Lower lobe of right lung (tissue), 2 donors: ENCODE results near the gene PDSS2. TPM values are rescaled to one million over a fixed set of nuclear protein-coding genes. Genes with fewer than 3 reads are reported as not detected.
"Not testable (repeated sequence)": the region's sequence is repeated elsewhere in the genome, so short reads cannot be mapped to it uniquely, and the experiment has no call there.

Source experiments
- ATAC-seq, 2 donors: fragments of 200-7000 bp; cut with Tn5 transposase; one replicate each; pipeline ENCODE4 v1.9.1; 2020 to 2022; ENCODE audit warnings: mild to moderate bottlenecking in 2 of 2, moderate library complexity in 2 of 2
- DNase-seq: peaks from one replicate; pipeline ENCODE4 v3.0.0-alpha.2; 2020
- H3K27ac ChIP-seq: fragments of 200-600 bp; one replicate; pipeline ENCODE4 v1.8.0; 2022
- H3K27me3 ChIP-seq: fragments of 200-600 bp; one replicate; pipeline ENCODE4 v1.8.0; 2022; ENCODE audit warnings: low read depth
- H3K36me3 ChIP-seq: fragments of 200-600 bp; one replicate; pipeline ENCODE4 v1.8.0; 2022; ENCODE audit warnings: mild to moderate bottlenecking
- H3K4me1 ChIP-seq: fragments of 200-600 bp; one replicate; pipeline ENCODE4 v1.8.0; 2022
- H3K4me3 ChIP-seq: fragments of 200-600 bp; one replicate; pipeline ENCODE4 v1.8.0; 2022; ENCODE audit warnings: mild to moderate bottlenecking
- H3K9me3 ChIP-seq: fragments of 200-600 bp; one replicate; pipeline ENCODE4 v1.8.0; 2022
- intact Hi-C: fragments of 100-400 bp; cut with DNase I; formaldehyde crosslinking; loops from one replicate; pipeline ENCODE4 v1.11.0; 2022
- total RNA-seq: library from RNA; stranded (reverse); fragmentation: NEBNext Ultra II Directional; extraction: Animal tissue kit (Norgen Biotek cat#: 25700); gene quantifications from one replicate; pipeline ENCODE4 v1.2.1, GENCODE V29; 2021
- TF ChIP-seq, protein P1 (sequence below): fragments of 200-600 bp; IDR thresholded peaks from one replicate; pipeline ENCODE4 v1.8.0; 2022; ENCODE audit warnings: antibody characterized with exemption, mild to moderate bottlenecking
- donor health status: DM: no; HTN: yes; CAD: no; lungs with severe emphysema.

PDSS2 gene
- total RNA-seq, 1 donor from 2014 or later: 14.9 TPM

DNA sequence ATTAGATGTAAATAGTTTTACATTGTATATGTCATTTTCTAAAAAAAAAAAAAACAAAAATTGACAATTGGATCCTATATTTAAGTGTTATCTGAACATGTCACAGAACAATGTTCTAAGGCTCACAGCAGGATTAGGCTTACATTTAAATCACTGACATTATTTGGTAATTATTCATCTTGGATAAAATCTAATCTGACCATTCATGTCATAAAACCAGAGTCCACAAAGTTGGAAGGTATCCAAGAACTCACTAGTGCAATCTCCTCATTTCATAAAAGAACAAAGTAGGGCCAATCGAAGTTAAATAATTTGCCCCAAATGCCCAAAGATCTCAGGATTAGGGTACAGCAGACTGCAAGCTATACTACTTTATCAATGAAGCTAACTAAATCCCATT is 73.0 kb downstream of the PDSS2 start:
- no peak for DNase-seq
- intact Hi-C loops: no loop called here
- Histone ChIP-seq H3K4me1 (no peaks in the 10 kb centered on the region), H3K4me3 (no peak overlapping the region), H3K27ac (no peak overlapping the region), H3K27me3 (no peaks in the 10 kb centered on the region), H3K36me3 (no peaks in the 10 kb centered on the region), H3K9me3 (no peaks in the 10 kb centered on the region)
- TF ChIP-seq, protein P1, sequence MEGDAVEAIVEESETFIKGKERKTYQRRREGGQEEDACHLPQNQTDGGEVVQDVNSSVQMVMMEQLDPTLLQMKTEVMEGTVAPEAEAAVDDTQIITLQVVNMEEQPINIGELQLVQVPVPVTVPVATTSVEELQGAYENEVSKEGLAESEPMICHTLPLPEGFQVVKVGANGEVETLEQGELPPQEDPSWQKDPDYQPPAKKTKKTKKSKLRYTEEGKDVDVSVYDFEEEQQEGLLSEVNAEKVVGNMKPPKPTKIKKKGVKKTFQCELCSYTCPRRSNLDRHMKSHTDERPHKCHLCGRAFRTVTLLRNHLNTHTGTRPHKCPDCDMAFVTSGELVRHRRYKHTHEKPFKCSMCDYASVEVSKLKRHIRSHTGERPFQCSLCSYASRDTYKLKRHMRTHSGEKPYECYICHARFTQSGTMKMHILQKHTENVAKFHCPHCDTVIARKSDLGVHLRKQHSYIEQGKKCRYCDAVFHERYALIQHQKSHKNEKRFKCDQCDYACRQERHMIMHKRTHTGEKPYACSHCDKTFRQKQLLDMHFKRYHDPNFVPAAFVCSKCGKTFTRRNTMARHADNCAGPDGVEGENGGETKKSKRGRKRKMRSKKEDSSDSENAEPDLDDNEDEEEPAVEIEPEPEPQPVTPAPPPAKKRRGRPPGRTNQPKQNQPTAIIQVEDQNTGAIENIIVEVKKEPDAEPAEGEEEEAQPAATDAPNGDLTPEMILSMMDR: no peak
- no peak for ATAC-seq

DNA sequence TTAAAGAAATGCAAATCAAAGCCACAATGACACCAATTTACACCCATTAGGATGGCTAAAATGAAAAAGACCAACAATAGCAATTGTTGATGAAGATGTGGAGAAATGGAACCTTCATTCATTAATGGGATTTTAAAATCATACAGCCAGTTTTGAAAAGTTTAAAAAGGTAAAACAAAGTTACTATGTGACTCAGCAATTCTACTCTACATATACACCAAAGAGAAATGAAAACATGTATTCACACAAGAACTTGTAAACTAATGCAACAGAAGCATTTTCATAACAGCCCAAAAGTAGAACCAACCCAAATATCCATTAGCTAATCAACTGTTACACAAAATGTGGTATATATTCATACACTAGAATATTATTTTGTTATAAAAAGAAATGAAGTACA is 75.7 kb downstream of the PDSS2 start:
- Histone ChIP-seq H3K9me3 (no peaks in the 10 kb centered on the region), H3K27ac (no peak overlapping the region), H3K4me1 (no peaks in the 10 kb centered on the region), H3K36me3 (no peaks in the 10 kb centered on the region), H3K4me3 (no peak overlapping the region), H3K27me3 (no peaks in the 10 kb centered on the region)
- TF ChIP-seq, protein P1: no peak
- intact Hi-C loops: no loop called here
- no peak for DNase-seq
- no peak for ATAC-seq

DNA sequence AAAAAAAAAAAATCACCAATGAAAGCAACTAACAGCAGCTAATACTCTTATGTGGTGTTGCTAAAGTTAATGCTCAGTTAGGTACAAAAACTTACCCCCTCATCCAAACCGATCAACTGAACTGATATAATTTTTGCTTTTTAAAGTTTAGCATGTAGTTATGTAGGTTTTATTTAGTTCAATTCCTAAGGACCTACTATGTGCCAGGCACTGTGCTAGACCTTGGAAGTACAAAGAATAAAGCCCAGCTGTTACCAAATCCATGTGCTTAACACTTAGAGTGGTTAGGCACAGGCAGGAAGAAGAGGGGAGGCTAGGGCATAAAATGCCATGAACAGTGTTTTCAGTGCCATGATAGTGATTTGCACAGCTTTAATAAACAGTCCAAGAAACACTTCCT is 85.1 kb downstream of the PDSS2 start:
- no peak overlapping the region for H3K4me3 ChIP-seq
- ATAC-seq: no peak
- H3K27ac ChIP-seq: no peak overlapping the region
- DNase-seq: no peak
- TF ChIP-seq, protein P1: no peak
- no peaks in the 10 kb centered on the region for H3K36me3 ChIP-seq
- no peaks in the 10 kb centered on the region for H3K9me3 ChIP-seq
- no peaks in the 10 kb centered on the region for H3K4me1 ChIP-seq
- intact Hi-C loops: no loop called here
- no peaks in the 10 kb centered on the region for H3K27me3 ChIP-seq

DNA sequence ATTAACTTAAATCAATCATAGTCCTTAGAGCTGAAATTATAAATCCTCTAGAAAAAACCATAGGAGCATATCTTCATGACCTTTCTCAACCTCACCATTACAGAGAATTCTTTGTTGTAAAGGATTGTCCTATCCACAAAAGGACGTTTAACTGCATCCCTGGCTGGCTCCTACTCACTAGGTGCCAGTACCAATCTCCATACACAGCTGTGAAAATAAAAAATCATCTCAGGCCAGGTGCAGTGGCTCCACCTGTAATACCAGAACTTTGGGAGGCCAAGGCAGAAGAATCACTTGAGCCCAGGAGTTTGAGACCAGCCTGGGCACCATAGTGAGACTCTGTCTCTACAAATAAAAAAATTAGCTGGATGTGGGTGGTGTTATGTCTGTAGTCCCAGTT is 89.9 kb downstream of the PDSS2 start:
- Histone ChIP-seq H3K36me3 (no peaks in the 10 kb centered on the region), H3K27ac (no peak overlapping the region), H3K27me3 (no peaks in the 10 kb centered on the region), H3K4me1 (no peaks in the 10 kb centered on the region), H3K4me3 (no peak overlapping the region), H3K9me3 (no peaks in the 10 kb centered on the region)
- no peak for ATAC-seq
- no peak for DNase-seq
- TF ChIP-seq, protein P1: no peak
- intact Hi-C loops: no loop called here

DNA sequence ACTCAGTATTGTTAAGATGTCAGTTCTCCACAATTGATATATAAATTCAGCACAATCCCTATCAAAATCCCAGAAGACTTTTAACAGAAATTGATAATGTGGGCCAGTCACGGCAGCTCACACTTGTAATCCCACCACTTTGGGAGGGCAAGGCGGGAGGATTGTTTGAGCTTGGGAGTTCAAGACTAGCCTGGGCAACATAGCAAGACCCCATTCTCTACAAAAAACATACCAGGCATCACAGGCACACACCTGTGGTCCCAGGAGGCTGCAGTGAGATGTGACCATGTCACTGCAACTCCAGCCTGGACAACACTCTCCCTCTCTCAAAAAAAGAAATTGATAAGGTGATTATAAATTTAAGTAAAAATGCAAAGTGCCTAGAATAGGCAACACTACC is 90.9 kb downstream of the PDSS2 start:
- intact Hi-C loops: no loop called here
- TF ChIP-seq, protein P1: no peak
- H3K4me3 ChIP-seq: no peak overlapping the region
- H3K36me3 ChIP-seq: no peaks in the 10 kb centered on the region
- H3K9me3 ChIP-seq: no peaks in the 10 kb centered on the region
- no peak for ATAC-seq
- no peak overlapping the region for H3K27ac ChIP-seq
- no peaks in the 10 kb centered on the region for H3K27me3 ChIP-seq
- H3K4me1 ChIP-seq: no peaks in the 10 kb centered on the region
- no peak for DNase-seq

DNA sequence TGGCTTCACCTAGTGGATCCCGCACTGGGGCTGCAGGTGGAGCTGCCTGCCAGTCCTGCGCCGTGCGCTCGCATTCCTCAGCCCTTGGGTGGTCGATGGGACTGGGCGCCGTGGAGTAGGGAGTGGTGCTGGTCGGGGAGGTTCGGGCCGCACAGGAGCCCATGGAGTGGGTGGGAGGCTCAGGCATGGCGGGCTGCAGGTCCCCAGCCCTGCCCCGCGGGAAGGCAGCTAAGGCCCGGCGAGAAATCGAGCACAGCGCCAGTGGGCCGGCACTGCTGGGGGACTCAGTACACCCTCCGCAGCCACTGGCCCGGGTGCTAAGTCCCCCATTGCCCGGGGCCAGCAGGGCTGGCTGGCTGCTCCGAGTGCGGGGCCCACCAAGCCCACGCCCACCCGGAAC is 95.2 kb downstream of the PDSS2 start:
- H3K4me3 ChIP-seq, H3K36me3 ChIP-seq, H3K27ac ChIP-seq, DNase-seq, intact Hi-C loops, ATAC-seq, H3K27me3 ChIP-seq, H3K4me1 ChIP-seq, H3K9me3 ChIP-seq: not testable (repeated sequence)
